H1 (cell line): Measurements from ENCODE around the gene CPPED1. TPM values are rescaled to one million over a fixed set of nuclear protein-coding genes. Genes with fewer than 3 reads are reported as not detected.

Source experiments
- CTCF ChIA-PET: fragments of 300-600 bp; sonication (Branson Sonifier 250); formaldehyde crosslinking; loops from one replicate; lab custom pipeline; 2021; ENCODE audit not compliant: partially characterized antibody; lab: Charles Lee
- POLR2A ChIA-PET: fragments of 300-600 bp; sonication (Branson Sonifier 250); formaldehyde crosslinking; loops from one replicate; lab custom pipeline; 2021; ENCODE audit warnings: inconsistent platforms; ENCODE audit not compliant: partially characterized antibody; lab: Charles Lee
- DNase-seq, 2 experiments: peaks; one replicate each; pipeline versions ENCODE4 v3.0.0 to v3.0.0-alpha.2; 2010 to 2022; ENCODE audit warnings: low spot score in 2 of 2, low read depth in 1 of 2, mixed read lengths in 1 of 2
- FAIRE-seq: peaks from 2 replicates; lab custom pipeline; 2011; peaks lifted over from hg19 to GRCh38; lab: Jason Lieb, UNC
- H2AFZ ChIP-seq: 2 replicates; pipeline ENCODE4 v1.8.1; 2012; ENCODE audit warnings: low read length, inconsistent platforms
- H2AK5ac ChIP-seq: 2 replicates; pipeline ENCODE4 v1.6.1; 2013; ENCODE audit warnings: low read depth, low read length
- H2BK120ac ChIP-seq: replicated peaks from 2 replicates; pipeline ENCODE3; 2013; ENCODE audit warnings: low read depth, low read length, inconsistent platforms
- H2BK12ac ChIP-seq: 2 replicates; pipeline ENCODE4 v1.6.1; 2013; ENCODE audit warnings: low read depth, low read length
- H2BK15ac ChIP-seq: 2 replicates; pipeline ENCODE4 v1.6.1; 2013; ENCODE audit warnings: low read length
- H2BK20ac ChIP-seq: 2 replicates; pipeline ENCODE4 v1.6.1; 2013; ENCODE audit warnings: low read length
- H2BK5ac ChIP-seq: 2 replicates; pipeline ENCODE4 v1.6.1; 2013; ENCODE audit warnings: low read depth, low read length
- H3K14ac ChIP-seq: 2 replicates; pipeline ENCODE4 v1.6.1; 2013; ENCODE audit warnings: inconsistent platforms; ENCODE audit not compliant: insufficient read length
- H3K18ac ChIP-seq: 2 replicates; pipeline ENCODE4 v1.6.1; 2013; ENCODE audit warnings: low read length; ENCODE audit errors: extremely low read depth
- H3K23ac ChIP-seq: 2 replicates; pipeline ENCODE4 v1.6.1; 2013; ENCODE audit warnings: inconsistent platforms; ENCODE audit not compliant: insufficient read length
- H3K23me2 ChIP-seq: 2 replicates; pipeline ENCODE4 v1.6.1; 2013; ENCODE audit warnings: low read depth, low read length
- H3K27ac ChIP-seq: 2 replicates; pipeline ENCODE4 v1.6.1; 2011; ENCODE audit warnings: low read depth, low read length, inconsistent platforms
- H3K27me3 ChIP-seq, 4 experiments: replicated peaks in 1 of 4; 1 replicate in 1 of 4; 2 replicates in 3 of 4; pipeline versions ENCODE4 v1.6.1 to v1.8.1; 2011 to 2013; ENCODE audit warnings: low read length in 3 of 4, mild to moderate bottlenecking in 3 of 4, inconsistent platforms in 2 of 4, mixed read lengths in 2 of 4, moderate library complexity in 1 of 4; ENCODE audit not compliant: control insufficient read depth in 3 of 4, insufficient read depth in 3 of 4; ENCODE audit errors: extremely low read depth in 1 of 4
- H3K36me3 ChIP-seq, 4 experiments: 2 replicates each; pipeline versions ENCODE4 v1.6.1 to v1.8.1; 2011 to 2013; ENCODE audit warnings: mild to moderate bottlenecking in 4 of 4, low read length in 3 of 4, moderate library complexity in 2 of 4, control low read depth in 1 of 4, inconsistent platforms in 1 of 4; ENCODE audit not compliant: insufficient read depth in 4 of 4, control insufficient read depth in 2 of 4
- H3K4ac ChIP-seq: replicated peaks from 2 replicates; pipeline ENCODE3; 2013; ENCODE audit warnings: low read length, low read depth, mixed read lengths, inconsistent platforms; ENCODE audit not compliant: insufficient read length
- H3K4me1 ChIP-seq, 4 experiments: replicated peaks in 1 of 4; 1 replicate in 1 of 4; 2 replicates in 3 of 4; pipeline versions ENCODE4 v1.6.1 to v1.8.1; 2011 to 2013; ENCODE audit warnings: low read length in 3 of 4, inconsistent platforms in 2 of 4, mixed read lengths in 1 of 4; ENCODE audit not compliant: insufficient read depth in 4 of 4, control insufficient read depth in 3 of 4
- H3K4me2 ChIP-seq, 2 experiments: 2 replicates each; pipeline versions ENCODE4 v1.6.1 to v1.8.1; 2011 to 2013; ENCODE audit warnings: low read depth in 2 of 2, low read length in 2 of 2, control low read depth in 1 of 2, inconsistent platforms in 1 of 2, mild to moderate bottlenecking in 1 of 2; ENCODE audit not compliant: insufficient read depth in 1 of 2
- H3K4me3 ChIP-seq, 4 experiments: fragments of 200-600, 300-600 bp in 1 of 4; sonication (generic), shearing (Covaris generic), sonication (Bioruptor Twin) in 1 of 4; 2 replicates each; pipeline versions ENCODE4 v1.5.1 to v1.8.1; 2011 to 2016; ENCODE audit warnings: low read length in 4 of 4, low read depth in 3 of 4, control low read depth in 2 of 4, inconsistent platforms in 2 of 4, mild to moderate bottlenecking in 2 of 4, mixed read lengths in 1 of 4, moderate library complexity in 1 of 4; ENCODE audit not compliant: insufficient read depth in 2 of 4; ENCODE audit errors: extremely low read depth in 1 of 4
- H3K56ac ChIP-seq: replicated peaks from 2 replicates; pipeline ENCODE3; 2013; ENCODE audit warnings: low read depth, mild to moderate bottlenecking, mixed read lengths, low read length, inconsistent platforms; ENCODE audit not compliant: insufficient read length
- H3K79me1 ChIP-seq: 2 replicates; pipeline ENCODE4 v1.6.1; 2013; ENCODE audit warnings: low read depth, low read length, control low read depth
- H3K79me2 ChIP-seq, 2 experiments: 2 replicates each; pipeline versions ENCODE4 v1.6.1 to v1.8.1; 2012 to 2013; ENCODE audit warnings: low read length in 2 of 2, mild to moderate bottlenecking in 2 of 2, inconsistent platforms in 1 of 2; ENCODE audit not compliant: insufficient read depth in 2 of 2, control insufficient read depth in 1 of 2
- H3K9ac ChIP-seq, 4 experiments: replicated peaks in 1 of 4; 1 replicate in 1 of 4; 2 replicates in 3 of 4; pipeline versions ENCODE4 v1.6.1 to v1.8.1; 2011 to 2013; ENCODE audit warnings: low read depth in 3 of 4, low read length in 3 of 4, control low read depth in 2 of 4, mild to moderate bottlenecking in 2 of 4, moderate library complexity in 2 of 4, inconsistent platforms in 1 of 4; ENCODE audit errors: extremely low read depth in 1 of 4
- H3K9me3 ChIP-seq, 2 experiments: 2 replicates each; pipeline versions ENCODE4 v1.6.1 to v1.8.1; 2012 to 2013; ENCODE audit warnings: mild to moderate bottlenecking in 2 of 2, moderate library complexity in 2 of 2, control low read depth in 1 of 2, inconsistent platforms in 1 of 2, low read depth in 1 of 2, low read length in 1 of 2, mixed read lengths in 1 of 2; ENCODE audit not compliant: insufficient read depth in 2 of 2
- H4K20me1 ChIP-seq, 2 experiments: replicated peaks in 1 of 2; 2 replicates each; pipeline versions ENCODE3 to v1.8.1; 2011 to 2013; ENCODE audit warnings: inconsistent platforms in 2 of 2, low read length in 2 of 2, mild to moderate bottlenecking in 1 of 2; ENCODE audit not compliant: insufficient read depth in 2 of 2, control insufficient read depth in 1 of 2
- H4K5ac ChIP-seq: 2 replicates; pipeline ENCODE4 v1.6.1; 2013; ENCODE audit warnings: low read length, low read depth, mixed read lengths, inconsistent platforms; ENCODE audit not compliant: insufficient read length
- H4K8ac ChIP-seq: 2 replicates; pipeline ENCODE4 v1.8.0; 2013; ENCODE audit warnings: mild to moderate bottlenecking, moderate library complexity, low read length, inconsistent platforms; ENCODE audit not compliant: insufficient read depth; ENCODE audit errors: extremely low read depth
- H4K91ac ChIP-seq: replicated peaks from 2 replicates; pipeline ENCODE3; 2013; ENCODE audit warnings: low read length, mixed read lengths, inconsistent platforms; ENCODE audit not compliant: insufficient read length
- WGBS, 2 experiments: shearing (Covaris generic) in 1 of 2; methylation state at CpG; one replicate each; pipeline versions ENCODE4 v1.1.6 to v1.1.7; 2013 to 2015; ENCODE audit warnings: low lambda C conversion rate in 2 of 2, mixed read lengths in 2 of 2, inconsistent platforms in 1 of 2, low coverage in 1 of 2, missing lambda C conversion rate in 1 of 2; ENCODE audit not compliant: insufficient replicate concordance in 2 of 2, insufficient coverage in 1 of 2, insufficient read length in 1 of 2; ENCODE audit errors: extremely low coverage in 1 of 2, missing lambda C conversion rate in 1 of 2; 5-methylcytosine and 5-hydroxymethylcytosine counted together
- polyA plus RNA-seq, 7 experiments: library from polyadenylated mRNA; depleted of rRNA in 3 of 7; stranded (reverse) in 5 of 7; unstranded in 2 of 7; fragments of >200 nt in 5 of 7; fragments of 200-250 nt in 2 of 7; gene quantifications; 1 replicate in 5 of 7; 2 replicates in 1 of 7; 4 replicates in 1 of 7; pipeline versions ENCODE4 v1.2.1 to v1.2.3, GENCODE V29; 2011 to 2013; ENCODE audit warnings: missing spikeins in 2 of 7, mixed read lengths in 2 of 7
- total RNA-seq: library from RNA; stranded (reverse); fragmentation: NEBNext Ultra II Directional; extraction: Animal tissue kit (Norgen Biotek cat#: 25700); gene quantifications from 2 replicates; pipeline ENCODE4 v1.2.1, GENCODE V29; 2021

CPPED1 gene
- total and polyA plus RNA-seq, 2 of the 8 experiments (the other 6 are each of a cell fraction or from before 2014, with no cell fraction given) = 3.5 to 11.2 TPM

- no peak for FAIRE-seq
- Histone ChIP-seq H2AK5ac (no peak overlapping the region), H3K36me3 (no peaks in the 10 kb centered on the region), H3K9me3 (no peaks in the 10 kb centered on the region), H4K20me1 (no peaks in the 10 kb centered on the region), H2BK12ac (no peak overlapping the region), H4K91ac (no peak overlapping the region), H3K14ac (no peak overlapping the region), H3K79me1 (no peaks in the 10 kb centered on the region), H3K23ac (no peak overlapping the region), H4K8ac (no peak overlapping the region), H3K4me1 (no peaks in the 10 kb centered on the region), H3K27ac (no peak overlapping the region), H2BK5ac (no peak overlapping the region), H3K23me2 (no peaks in the 10 kb centered on the region), H3K4me3 (no peak overlapping the region), H2BK15ac (no peak overlapping the region), H3K9ac (no peak overlapping the region), H4K5ac (no peak overlapping the region), H3K79me2 (no peaks in the 10 kb centered on the region), H2BK20ac (no peak overlapping the region), H2BK120ac (no peak overlapping the region), H3K4ac (no peak overlapping the region), H2AFZ (no peak overlapping the region), H3K4me2 (no peak overlapping the region), H3K56ac (no peak overlapping the region), H3K27me3 (no peaks in the 10 kb centered on the region), H3K18ac (no peak overlapping the region)
- ChIA-PET POLR2A (no interaction called here), CTCF (interaction anchor here (0.6 to 2.2 kb wide), 13 partner anchors 10 to 724 kb away, joined by 3 to 9 read pairs (median 3); partner anchors contain the start of gene CPPED1)
- WGBS, 2 experiments = 95% methylated on average over 4 of the region's 4 CpGs; no CpG with 5 or more reads in 1 of the 2 experiments
- DNase-seq = no peak
Measured at GRCh38 chr16:12818326-12818725, 14.6 kb upstream of the CPPED1 start.
